IPS-18a (cell line): ENCODE results near the gene FAIM2.

Experiments
- H3K27ac ChIP-seq: one replicate; pipeline ENCODE4 v1.5.1; 2013; ENCODE audit warnings: low read length
- H3K27me3 ChIP-seq: one replicate; pipeline ENCODE4 v1.6.1; 2013; ENCODE audit warnings: mild to moderate bottlenecking, low read length; ENCODE audit not compliant: control insufficient read depth, insufficient read depth
- H3K36me3 ChIP-seq: one replicate; pipeline ENCODE4 v1.6.1; 2013; ENCODE audit warnings: low read depth, low read length; ENCODE audit not compliant: control insufficient read depth
- H3K4me1 ChIP-seq: one replicate; pipeline ENCODE4 v1.6.1; 2013; ENCODE audit warnings: low read depth, low read length; ENCODE audit not compliant: control insufficient read depth
- H3K4me3 ChIP-seq: one replicate; pipeline ENCODE4 v1.5.1; 2013; ENCODE audit warnings: low read length
- H3K9ac ChIP-seq: one replicate; pipeline ENCODE4 v1.6.1; 2013; ENCODE audit warnings: mild to moderate bottlenecking, low read length, moderate library complexity
- H3K9me3 ChIP-seq: one replicate; pipeline ENCODE4 v1.6.1; 2013; ENCODE audit warnings: low read depth, low read length; ENCODE audit not compliant: control insufficient read depth

FAIM2 gene

GRCh38 chr12:49910331-49911212 is 6.9 kb upstream of the FAIM2 start:
- H3K27me3 ChIP-seq = peaks cover 4% of the 10 kb centered on the region
- no peak overlapping the region for H3K9ac ChIP-seq
- H3K27ac ChIP-seq = no peak overlapping the region
- H3K4me3 ChIP-seq = no peak overlapping the region
- peaks cover 14% of the 10 kb centered on the region for H3K4me1 ChIP-seq
- no peaks in the 10 kb centered on the region for H3K9me3 ChIP-seq
- H3K36me3 ChIP-seq = no peaks in the 10 kb centered on the region

DNA sequence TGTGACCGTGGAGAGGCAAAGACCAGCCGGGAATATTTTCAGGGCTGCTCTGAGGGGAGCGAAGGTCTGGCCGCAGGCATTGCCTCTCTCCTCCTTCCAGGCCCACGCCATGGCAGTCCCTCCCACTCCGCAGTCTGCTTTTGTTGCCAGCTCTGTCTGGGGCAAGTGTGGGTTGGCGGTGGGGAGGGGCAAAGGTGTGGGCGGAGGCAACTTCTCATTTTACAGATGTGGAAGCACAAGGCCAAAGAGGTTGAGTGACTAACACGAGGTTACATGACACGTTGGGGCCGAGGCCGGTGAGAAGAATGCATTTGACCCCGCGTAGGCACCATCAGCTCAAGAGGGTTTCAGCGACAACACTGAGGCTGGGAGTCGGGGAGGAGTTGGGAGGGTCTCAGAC is 6.1 kb upstream of the FAIM2 start:
- H3K4me3 ChIP-seq = no peak overlapping the region
- H3K36me3 ChIP-seq = no peaks in the 10 kb centered on the region
- no peak overlapping the region for H3K9ac ChIP-seq
- peaks cover 14% of the 10 kb centered on the region for H3K4me1 ChIP-seq
- H3K27ac ChIP-seq = no peak overlapping the region
- no peaks in the 10 kb centered on the region for H3K9me3 ChIP-seq
- peaks cover 6% of the 10 kb centered on the region for H3K27me3 ChIP-seq

DNA sequence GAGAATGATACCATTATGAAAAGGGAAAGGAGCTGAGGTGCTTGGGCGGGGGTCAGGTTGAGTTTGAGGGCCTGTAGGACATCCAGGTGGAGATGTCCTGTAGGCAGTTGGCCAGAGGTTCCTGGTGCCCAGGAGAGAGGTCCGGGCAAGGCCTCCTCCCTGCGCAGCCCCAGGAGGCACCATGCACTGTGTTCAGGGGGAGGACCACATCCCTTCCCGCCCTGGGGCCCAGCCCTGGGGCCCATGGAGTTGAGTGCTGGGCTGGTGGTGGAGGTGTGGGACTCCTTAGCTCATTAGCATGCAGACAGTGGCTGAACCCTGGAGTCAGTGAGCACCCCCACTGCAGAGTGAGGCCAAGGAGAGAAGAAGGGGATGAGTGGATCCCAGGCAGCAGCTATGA is 5.7 kb upstream of the FAIM2 start:
- no peaks in the 10 kb centered on the region for H3K9me3 ChIP-seq
- H3K27me3 ChIP-seq = peaks cover 10% of the 10 kb centered on the region
- H3K4me1 ChIP-seq = peaks cover 12% of the 10 kb centered on the region
- no peak overlapping the region for H3K9ac ChIP-seq
- H3K36me3 ChIP-seq = no peaks in the 10 kb centered on the region
- H3K27ac ChIP-seq = no peak overlapping the region
- H3K4me3 ChIP-seq = no peak overlapping the region

GRCh38 chr12:49907352-49907751 is 3.7 kb upstream of the FAIM2 start:
- Histone ChIP-seq H3K27ac (no peak overlapping the region), H3K4me3 (no peak overlapping the region)

GRCh38 chr12:49905718-49906314 is 2.1 kb upstream of the FAIM2 start:
- Histone ChIP-seq H3K27ac (no peak overlapping the region), H3K4me3 (no peak overlapping the region), H3K4me1 (peaks cover 11% of the 10 kb centered on the region), H3K36me3 (no peaks in the 10 kb centered on the region), H3K9me3 (no peaks in the 10 kb centered on the region), H3K27me3 (peaks cover 22% of the 10 kb centered on the region), H3K9ac (no peak overlapping the region)

More at GRCh38 chr12:49907352-49907751, 3.7 kb upstream of the FAIM2 start:
- H3K9me3 ChIP-seq = no peaks in the 10 kb centered on the region
- H3K27me3 ChIP-seq = peaks cover 22% of the 10 kb centered on the region
- peaks cover 11% of the 10 kb centered on the region for H3K4me1 ChIP-seq
- no peak overlapping the region for H3K9ac ChIP-seq
- no peaks in the 10 kb centered on the region for H3K36me3 ChIP-seq

DNA sequence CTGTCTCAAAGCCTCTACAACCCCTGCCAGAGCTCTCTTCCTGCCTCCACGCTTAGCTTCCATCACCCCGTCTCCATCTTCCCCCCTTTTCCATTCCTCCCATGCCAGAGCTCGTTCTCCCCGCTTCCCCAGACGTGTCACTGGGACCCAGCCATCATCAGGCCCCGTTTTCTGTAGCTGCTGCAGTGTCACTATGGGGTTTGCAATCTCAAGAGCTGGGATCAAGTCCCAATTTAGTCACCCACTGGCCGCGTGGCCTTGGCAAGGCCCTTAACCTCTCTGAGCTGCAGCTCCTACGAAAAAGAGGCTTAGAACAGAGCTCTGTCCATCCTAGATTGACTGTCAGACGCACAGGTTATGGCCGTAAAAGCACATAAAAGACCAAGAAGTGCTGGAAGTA is 901 bp upstream of the FAIM2 start:
- H3K9me3 ChIP-seq = no peaks in the 10 kb centered on the region
- H3K27ac ChIP-seq = no peak overlapping the region
- no peak overlapping the region for H3K9ac ChIP-seq
- H3K4me1 ChIP-seq = peaks cover 3% of the 10 kb centered on the region
- no peaks in the 10 kb centered on the region for H3K36me3 ChIP-seq
- H3K4me3 ChIP-seq = no peak overlapping the region
- H3K27me3 ChIP-seq = peaks cover 18% of the 10 kb centered on the region

DNA sequence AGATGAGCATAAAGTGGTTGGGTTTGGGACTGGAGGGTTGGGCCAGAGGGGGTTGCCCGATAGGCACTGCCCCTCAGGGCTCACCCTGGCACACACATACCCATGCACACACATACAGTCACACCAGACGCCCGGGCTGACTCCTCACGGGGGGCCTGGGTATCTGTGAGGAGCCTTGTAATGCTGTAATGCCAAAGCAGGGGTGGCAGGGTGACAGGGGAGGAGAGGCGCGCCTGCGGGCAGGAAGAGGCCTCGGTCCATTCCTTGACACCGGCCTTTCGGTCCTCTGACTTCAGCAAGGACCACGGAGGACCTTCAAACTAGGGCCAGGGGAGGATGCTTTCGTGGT is 375 bp downstream of the FAIM2 start:
- no peak overlapping the region for H3K4me3 ChIP-seq
- no peak overlapping the region for H3K9ac ChIP-seq
- peaks cover 18% of the 10 kb centered on the region for H3K27me3 ChIP-seq
- no peaks in the 10 kb centered on the region for H3K36me3 ChIP-seq
- no peak overlapping the region for H3K27ac ChIP-seq
- peaks cover 3% of the 10 kb centered on the region for H3K4me1 ChIP-seq
- no peaks in the 10 kb centered on the region for H3K9me3 ChIP-seq

DNA sequence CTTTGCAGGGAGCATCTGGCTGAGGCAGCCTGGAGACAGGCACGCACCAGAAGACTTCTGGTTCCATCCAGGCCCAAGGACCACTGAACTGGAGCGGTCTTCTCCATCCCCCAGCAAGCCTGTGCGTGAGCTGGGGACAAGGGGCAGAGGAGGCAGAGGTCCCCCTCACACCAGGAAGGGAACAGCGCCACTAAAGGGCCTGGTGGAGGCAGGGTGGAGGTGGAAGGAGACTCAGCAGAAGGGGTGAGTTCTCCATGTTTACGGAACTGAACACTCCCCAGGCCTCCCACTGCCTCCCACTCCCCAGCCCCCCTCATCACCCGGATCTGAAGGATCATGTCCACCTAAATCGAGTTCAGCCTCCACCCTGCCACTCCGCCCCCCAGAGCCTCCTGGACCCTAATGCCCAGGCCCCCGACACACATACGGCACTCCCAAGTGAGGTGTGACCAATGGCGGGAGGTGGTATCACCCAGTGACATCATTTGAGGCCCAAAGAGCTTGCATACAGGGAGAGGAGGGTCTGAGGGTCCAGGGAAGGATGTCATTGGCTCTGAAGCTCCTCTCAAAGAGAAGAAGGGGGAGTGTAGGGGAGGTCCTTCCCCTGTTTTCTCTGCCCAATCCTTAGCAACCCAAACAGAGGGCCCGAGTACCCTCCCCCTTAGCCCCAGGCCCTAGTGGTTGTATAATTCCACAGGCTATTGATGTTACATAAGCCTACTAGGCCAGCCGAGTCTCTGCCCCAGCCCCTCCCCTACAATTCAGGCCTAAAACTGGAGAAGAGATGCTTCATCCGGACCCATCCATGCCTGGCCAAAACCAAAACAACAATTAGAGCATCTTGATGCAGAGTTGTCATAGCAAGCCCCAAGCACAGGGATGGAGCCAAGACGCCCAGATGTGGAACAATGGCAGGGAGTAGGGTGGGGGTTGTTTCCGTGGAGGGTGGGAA is 1.0 kb downstream of the FAIM2 start:
- Histone ChIP-seq H3K36me3 (no peaks in the 10 kb centered on the region), H3K27ac (no peak overlapping the region), H3K4me3 (no peak overlapping the region), H3K4me1 (peaks cover 3% of the 10 kb centered on the region), H3K9ac (no peak overlapping the region), H3K27me3 (peaks cover 18% of the 10 kb centered on the region), H3K9me3 (no peaks in the 10 kb centered on the region)

- Histone ChIP-seq H3K9me3 (no peaks in the 10 kb centered on the region), H3K27ac (no peak overlapping the region), H3K36me3 (no peaks in the 10 kb centered on the region), H3K27me3 (peaks cover 18% of the 10 kb centered on the region), H3K4me1 (peaks cover 3% of the 10 kb centered on the region), H3K9ac (no peak overlapping the region), H3K4me3 (no peak overlapping the region)
These were observed 1.7 kb downstream of the FAIM2 start for GRCh38 chr12:49901986-49902385.

- Histone ChIP-seq H3K4me1 (peaks cover 3% of the 10 kb centered on the region), H3K4me3 (no peak overlapping the region), H3K9ac (no peak overlapping the region), H3K36me3 (no peaks in the 10 kb centered on the region), H3K27me3 (peaks cover 18% of the 10 kb centered on the region), H3K9me3 (no peaks in the 10 kb centered on the region), H3K27ac (no peak overlapping the region)
These were observed 2.7 kb downstream of the FAIM2 start for GRCh38 chr12:49901026-49901425.

DNA sequence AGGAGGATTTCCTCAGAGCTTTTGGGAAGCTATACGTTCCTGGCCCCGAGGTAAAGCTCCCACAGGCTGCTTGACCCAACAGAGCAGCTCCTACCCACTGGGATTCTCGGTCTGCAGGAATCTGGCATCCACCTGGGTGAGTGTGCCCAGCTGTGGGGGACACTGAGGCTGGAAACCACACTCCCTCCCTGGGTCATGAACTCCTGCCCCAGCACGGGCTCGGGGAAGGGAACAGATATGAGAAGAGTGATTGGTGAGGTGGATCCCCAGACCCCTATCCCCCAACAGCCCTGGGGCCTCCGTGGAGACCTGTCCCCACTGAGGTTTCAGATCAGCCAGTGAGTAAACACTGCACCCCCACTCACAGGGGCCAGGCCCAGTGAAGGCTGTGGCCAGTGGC is 3.3 kb downstream of the FAIM2 start:
- H3K9ac ChIP-seq = no peak overlapping the region
- H3K27me3 ChIP-seq = peaks cover 18% of the 10 kb centered on the region
- H3K4me3 ChIP-seq = no peak overlapping the region
- H3K27ac ChIP-seq = no peak overlapping the region
- peaks cover 3% of the 10 kb centered on the region for H3K4me1 ChIP-seq
- no peaks in the 10 kb centered on the region for H3K36me3 ChIP-seq
- no peaks in the 10 kb centered on the region for H3K9me3 ChIP-seq
